Smooth muscle cell (in vitro differentiated cells): ENCODE results near the gene C9orf50. TPM values are rescaled to one million over a fixed set of nuclear protein-coding genes. Genes with fewer than 3 reads are reported as not detected.

ENCODE experiments used
- DNase-seq: peaks from one replicate; lab custom pipeline; 2025; ENCODE audit not compliant: unreplicated experiment; lab: John Stamatoyannopoulos, UW
- H2AFZ ChIP-seq: fragments of 200-600 bp; sonication (generic); 2 replicates; pipeline ENCODE4 v1.6.0; 2016; ENCODE audit warnings: antibody characterized with exemption, low read depth, mild to moderate bottlenecking
- H3F3A ChIP-seq: fragments of 200-600 bp; sonication (generic); 2 replicates; pipeline ENCODE4 v1.6.0; 2017; ENCODE audit warnings: antibody characterized with exemption, low read depth
- H3K27ac ChIP-seq: fragments of 200-600 bp; sonication (generic); 2 replicates; pipeline ENCODE4 v1.5.1; 2016; ENCODE audit warnings: low read depth, mild to moderate bottlenecking
- H3K27me3 ChIP-seq: fragments of 200-600 bp; sonication (generic); 2 replicates; pipeline ENCODE4 v1.6.1; 2016; ENCODE audit warnings: low read depth, mild to moderate bottlenecking
- H3K36me3 ChIP-seq: fragments of 200-600 bp; sonication (generic); 2 replicates; pipeline ENCODE4 v1.5.1; 2016; ENCODE audit warnings: low read depth
- H3K4me1 ChIP-seq: fragments of 200-600 bp; sonication (generic); 2 replicates; pipeline ENCODE4 v1.5.1; 2016; ENCODE audit warnings: low read depth
- H3K4me2 ChIP-seq: fragments of 200-600 bp; sonication (generic); 2 replicates; pipeline ENCODE4 v1.6.0; 2016; ENCODE audit warnings: mild to moderate bottlenecking
- H3K4me3 ChIP-seq: fragments of 200-600 bp; sonication (generic); 2 replicates; pipeline ENCODE4 v1.5.1; 2016; ENCODE audit warnings: mild to moderate bottlenecking
- H3K79me2 ChIP-seq: fragments of 200-600 bp; sonication (generic); 2 replicates; pipeline ENCODE4 v1.6.0; 2016; ENCODE audit warnings: low read depth, mild to moderate bottlenecking
- H3K9ac ChIP-seq: fragments of 200-600 bp; sonication (generic); 2 replicates; pipeline ENCODE4 v1.6.0; 2016; ENCODE audit warnings: low read depth
- H3K9me3 ChIP-seq: fragments of 200-600 bp; sonication (generic); replicated peaks from 2 replicates; pipeline ENCODE4 v1.5.1; 2016; ENCODE audit warnings: low read depth
- H4K20me1 ChIP-seq: fragments of 200-600 bp; sonication (generic); 2 replicates; pipeline ENCODE4 v1.6.0; 2016; ENCODE audit warnings: low read depth
- WGBS: methylation state at CpG from one replicate; pipeline ENCODE4 v1.1.7; 2016; ENCODE audit warnings: low lambda C conversion rate; 5-methylcytosine and 5-hydroxymethylcytosine counted together
- polyA plus RNA-seq: library from polyadenylated mRNA; unstranded; fragments of >200 nt; fragmentation: Nextera tagmentation; extraction: Ambion mirVana; gene quantifications from 2 replicates; pipeline ENCODE4 v1.2.1, GENCODE V29; 2016
- total RNA-seq: library from RNA; depleted of rRNA; stranded (reverse); fragments of >200 nt; gene quantifications from 2 replicates; pipeline ENCODE4 v1.2.3, GENCODE V29; 2014
- TF ChIP-seq, protein P1 (sequence below): fragments of 200-600 bp; sonication (generic); IDR thresholded peaks from 2 replicates; pipeline ENCODE4 v1.5.1; 2017; ENCODE audit warnings: borderline replicate concordance, mild to moderate bottlenecking, antibody characterized with exemption; ENCODE audit not compliant: insufficient read depth, poor library complexity, severe bottlenecking

C9orf50 gene
- total and polyA plus RNA-seq, 2 experiments from 2014 or later, result 0.59 TPM; not detected in 1

- Histone ChIP-seq H2AFZ (no peak overlapping the region), H3K27me3 (no peaks in the 10 kb centered on the region), H3K4me2 (peak overlapping the region; percentile 91), H3K9me3 (no peaks in the 10 kb centered on the region), H3K27ac (peak overlapping the region; percentile 88), H3K4me1 (peaks cover 7% of the 10 kb centered on the region), H3K4me3 (peak overlapping the region; percentile 57), H3K79me2 (peaks cover 60% of the 10 kb centered on the region), H3K36me3 (no peaks in the 10 kb centered on the region), H3K9ac (no peak overlapping the region), H3F3A (peaks cover 13% of the 10 kb centered on the region), H4K20me1 (peaks cover 46% of the 10 kb centered on the region)
- TF ChIP-seq, protein P1, sequence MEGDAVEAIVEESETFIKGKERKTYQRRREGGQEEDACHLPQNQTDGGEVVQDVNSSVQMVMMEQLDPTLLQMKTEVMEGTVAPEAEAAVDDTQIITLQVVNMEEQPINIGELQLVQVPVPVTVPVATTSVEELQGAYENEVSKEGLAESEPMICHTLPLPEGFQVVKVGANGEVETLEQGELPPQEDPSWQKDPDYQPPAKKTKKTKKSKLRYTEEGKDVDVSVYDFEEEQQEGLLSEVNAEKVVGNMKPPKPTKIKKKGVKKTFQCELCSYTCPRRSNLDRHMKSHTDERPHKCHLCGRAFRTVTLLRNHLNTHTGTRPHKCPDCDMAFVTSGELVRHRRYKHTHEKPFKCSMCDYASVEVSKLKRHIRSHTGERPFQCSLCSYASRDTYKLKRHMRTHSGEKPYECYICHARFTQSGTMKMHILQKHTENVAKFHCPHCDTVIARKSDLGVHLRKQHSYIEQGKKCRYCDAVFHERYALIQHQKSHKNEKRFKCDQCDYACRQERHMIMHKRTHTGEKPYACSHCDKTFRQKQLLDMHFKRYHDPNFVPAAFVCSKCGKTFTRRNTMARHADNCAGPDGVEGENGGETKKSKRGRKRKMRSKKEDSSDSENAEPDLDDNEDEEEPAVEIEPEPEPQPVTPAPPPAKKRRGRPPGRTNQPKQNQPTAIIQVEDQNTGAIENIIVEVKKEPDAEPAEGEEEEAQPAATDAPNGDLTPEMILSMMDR, result no peak
- DNase-seq, result no peak
- WGBS, result 91% methylated on average over 8 of the region's 9 CpGs
Measured at GRCh38 chr9:129667850-129668249, 46.9 kb upstream of the C9orf50 start.

GRCh38 chr9:129667378-129667777 lies 46.5 kb upstream of the C9orf50 start:
- no peak overlapping the region for H3K9ac ChIP-seq
- peaks cover 13% of the 10 kb centered on the region for H3F3A ChIP-seq
- 86% methylated on average over 11 of the region's 11 CpGs for WGBS
- H2AFZ ChIP-seq, result no peak overlapping the region
- H3K79me2 ChIP-seq, result peaks cover 56% of the 10 kb centered on the region
- no peaks in the 10 kb centered on the region for H3K36me3 ChIP-seq
- no peak for DNase-seq
- peak overlapping the region; percentile 57 for H3K4me3 ChIP-seq
- peaks cover 42% of the 10 kb centered on the region for H4K20me1 ChIP-seq
- TF ChIP-seq, protein P1, result no peak
- no peaks in the 10 kb centered on the region for H3K9me3 ChIP-seq
- H3K27ac ChIP-seq, result peak overlapping the region; percentile 31
- peak overlapping the region; percentile 91 for H3K4me2 ChIP-seq
- H3K4me1 ChIP-seq, result peaks cover 7% of the 10 kb centered on the region
- no peaks in the 10 kb centered on the region for H3K27me3 ChIP-seq

- Histone ChIP-seq H3K27me3 (no peaks in the 10 kb centered on the region), H3K36me3 (no peaks in the 10 kb centered on the region), H3K9me3 (no peaks in the 10 kb centered on the region), H2AFZ (no peak overlapping the region), H3K27ac (peak overlapping the region; percentile 15), H3F3A (peaks cover 13% of the 10 kb centered on the region), H4K20me1 (peaks cover 34% of the 10 kb centered on the region), H3K4me1 (peaks cover 7% of the 10 kb centered on the region), H3K9ac (peak overlapping the region; percentile 39), H3K4me2 (peak overlapping the region; percentile 91), H3K79me2 (peaks cover 48% of the 10 kb centered on the region), H3K4me3 (peak overlapping the region; percentile 57)
- TF ChIP-seq, protein P1, result no peak
- DNase-seq, result no peak
- 25% methylated on average over 13 of the region's 13 CpGs for WGBS
Measured at GRCh38 chr9:129666575-129666974, 45.7 kb upstream of the C9orf50 start.

DNA sequence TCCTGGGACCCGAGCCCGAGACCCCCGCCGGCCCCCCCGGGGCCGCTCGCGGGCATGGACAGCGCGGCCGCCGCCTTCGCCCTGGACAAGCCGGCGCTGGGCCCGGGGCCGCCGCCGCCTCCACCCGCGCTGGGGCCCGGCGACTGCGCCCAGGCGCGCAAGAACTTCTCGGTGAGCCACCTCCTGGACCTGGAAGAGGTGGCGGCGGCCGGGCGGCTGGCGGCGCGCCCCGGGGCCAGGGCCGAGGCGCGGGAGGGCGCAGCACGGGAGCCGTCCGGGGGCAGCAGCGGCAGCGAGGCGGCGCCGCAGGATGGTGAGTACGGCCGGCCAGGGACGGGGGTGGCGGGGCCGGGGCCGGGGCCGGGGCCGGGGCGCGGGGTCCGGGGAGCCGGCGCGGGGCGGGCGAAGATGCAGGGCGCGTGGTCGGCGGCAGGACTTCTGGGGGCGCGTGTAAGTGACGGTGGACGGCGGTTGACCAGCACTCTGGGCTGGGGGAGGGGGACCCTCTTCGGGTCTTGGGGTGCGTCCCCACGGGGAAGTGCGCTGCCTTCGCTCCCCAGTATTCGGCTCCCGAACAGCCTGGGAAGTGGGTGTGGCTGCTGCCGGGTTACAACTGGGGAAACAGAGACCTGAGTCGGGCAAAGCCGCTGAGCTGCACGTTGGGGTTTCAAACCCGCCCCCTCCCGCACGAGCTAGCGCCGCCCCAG lies 45.1 kb upstream of the C9orf50 start:
- no peak for DNase-seq
- H3K36me3 ChIP-seq, result no peaks in the 10 kb centered on the region
- H3F3A ChIP-seq, result peaks cover 13% of the 10 kb centered on the region
- H3K9ac ChIP-seq, result peak overlapping the region; percentile 39
- H3K4me3 ChIP-seq, result peak overlapping the region; percentile 57
- peak overlapping the region; percentile 91 for H3K4me2 ChIP-seq
- H3K79me2 ChIP-seq, result peaks cover 43% of the 10 kb centered on the region
- no peaks in the 10 kb centered on the region for H3K9me3 ChIP-seq
- H3K4me1 ChIP-seq, result peaks cover 7% of the 10 kb centered on the region
- peaks cover 28% of the 10 kb centered on the region for H4K20me1 ChIP-seq
- H3K27me3 ChIP-seq, result no peaks in the 10 kb centered on the region
- peak overlapping the region; percentile 15 for H3K27ac ChIP-seq
- 7% methylated on average over 32 of the region's 88 CpGs for WGBS
- TF ChIP-seq, protein P1, result no peak
- H2AFZ ChIP-seq, result no peak overlapping the region
